Left lung (tissue), 10 donors: ENCODE data around the gene UBE2I. TPM values are rescaled to one million over a fixed set of nuclear protein-coding genes. Genes with fewer than 3 reads are reported as not detected.

Source experiments
- ATAC-seq: fragments of 200-7000 bp; cut with Tn5 transposase; one replicate; pipeline ENCODE4 v1.9.1; 2020; ENCODE audit warnings: moderate library complexity
- DNase-seq, 4 donors: peaks; one replicate each; pipeline ENCODE4 v3.0.0-alpha.2; 2013 to 2020
- H3K27ac ChIP-seq, 2 donors: fragments of 200-600 bp; sonication (generic) in 1 of 2; one replicate each; pipeline versions ENCODE4 v1.5.0 to v1.8.0; 2020 to 2021
- H3K27me3 ChIP-seq, 2 donors: fragments of 200-600 bp; sonication (generic) in 1 of 2; one replicate each; pipeline versions ENCODE4 v1.5.0 to v1.8.0; 2020 to 2021
- H3K36me3 ChIP-seq, 2 donors: fragments of 200-600 bp; sonication (generic) in 1 of 2; one replicate each; pipeline versions ENCODE4 v1.5.0 to v1.8.0; 2020 to 2021
- H3K4me1 ChIP-seq, 2 donors: fragments of 200-600 bp; one replicate each; pipeline ENCODE4 v1.8.0; 2021
- H3K4me3 ChIP-seq, 2 donors: fragments of 200-600 bp; sonication (generic) in 1 of 2; one replicate each; pipeline versions ENCODE4 v1.5.0 to v1.8.0; 2020 to 2021; ENCODE audit warnings: mild to moderate bottlenecking in 1 of 2
- H3K9me3 ChIP-seq, 2 donors: fragments of 200-600 bp; sonication (generic) in 1 of 2; one replicate each; pipeline versions ENCODE4 v1.5.0 to v1.8.0; 2020 to 2021
- intact Hi-C, 2 donors: fragments of 100-400 bp; cut with DNase I; formaldehyde crosslinking; loops; one replicate each; pipeline versions ENCODE4 v1.11.2 to v1.14.2; 2022
- polyA plus RNA-seq, 6 donors: library from polyadenylated mRNA; unstranded; fragments of 120-200 nt; gene quantifications; one replicate each; pipeline ENCODE4 v1.2.1, GENCODE V29; 2013; ENCODE audit not compliant: insufficient read length in 6 of 6
- total RNA-seq, 2 donors: library from RNA; stranded (reverse); fragmentation: NEBNext Ultra II Directional; extraction: Animal tissue kit (Norgen Biotek cat#: 25700); gene quantifications; one replicate each; pipeline ENCODE4 v1.2.1, GENCODE V29; 2021
- TF ChIP-seq, protein P1 (sequence below), 2 donors: fragments of 200-600 bp; sonication (generic) in 1 of 2; IDR thresholded peaks; one replicate each; pipeline versions ENCODE4 v1.5.0 to v1.8.0; 2021; ENCODE audit warnings: antibody characterized with exemption in 2 of 2
- donor health status: DM: no; HTN: yes; CAD: no.
- donor health status: DM: no; HTN: no; CAD: no.

UBE2I gene
- total and polyA plus RNA-seq, 8 donors, result 89.0 to 188 (median 142) TPM

DNA sequence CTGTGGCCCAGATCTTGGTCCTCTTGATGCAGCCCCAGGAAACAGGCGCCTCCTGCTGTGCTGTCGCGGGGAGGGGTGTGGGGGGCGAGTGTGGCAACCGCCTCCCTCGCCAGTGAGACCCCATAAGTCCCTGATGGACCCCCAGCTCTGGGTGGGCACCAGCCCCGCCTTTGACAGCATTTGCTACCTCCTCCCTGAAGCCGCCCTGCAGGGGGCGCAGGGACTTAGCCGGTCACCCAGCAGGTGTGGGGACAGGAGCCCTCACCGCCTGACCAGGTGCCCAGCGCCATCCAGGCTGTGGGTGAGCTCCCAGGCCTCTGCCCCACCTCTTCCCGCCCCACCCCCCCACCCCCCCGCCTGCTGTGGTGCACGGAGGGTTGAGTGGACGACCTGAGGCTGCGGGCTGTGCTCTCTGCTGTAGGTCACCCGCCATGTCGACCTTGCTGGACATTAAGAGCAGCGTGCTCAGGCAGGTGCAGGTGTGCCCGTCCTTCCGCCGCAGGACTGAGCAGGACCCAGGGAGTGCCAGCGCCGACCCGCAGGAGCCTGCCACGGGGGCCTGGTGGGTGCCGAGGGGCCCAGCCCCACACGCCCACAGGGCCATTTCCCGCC is 28.8 kb downstream of the UBE2I start:
- TF ChIP-seq, protein P1, sequence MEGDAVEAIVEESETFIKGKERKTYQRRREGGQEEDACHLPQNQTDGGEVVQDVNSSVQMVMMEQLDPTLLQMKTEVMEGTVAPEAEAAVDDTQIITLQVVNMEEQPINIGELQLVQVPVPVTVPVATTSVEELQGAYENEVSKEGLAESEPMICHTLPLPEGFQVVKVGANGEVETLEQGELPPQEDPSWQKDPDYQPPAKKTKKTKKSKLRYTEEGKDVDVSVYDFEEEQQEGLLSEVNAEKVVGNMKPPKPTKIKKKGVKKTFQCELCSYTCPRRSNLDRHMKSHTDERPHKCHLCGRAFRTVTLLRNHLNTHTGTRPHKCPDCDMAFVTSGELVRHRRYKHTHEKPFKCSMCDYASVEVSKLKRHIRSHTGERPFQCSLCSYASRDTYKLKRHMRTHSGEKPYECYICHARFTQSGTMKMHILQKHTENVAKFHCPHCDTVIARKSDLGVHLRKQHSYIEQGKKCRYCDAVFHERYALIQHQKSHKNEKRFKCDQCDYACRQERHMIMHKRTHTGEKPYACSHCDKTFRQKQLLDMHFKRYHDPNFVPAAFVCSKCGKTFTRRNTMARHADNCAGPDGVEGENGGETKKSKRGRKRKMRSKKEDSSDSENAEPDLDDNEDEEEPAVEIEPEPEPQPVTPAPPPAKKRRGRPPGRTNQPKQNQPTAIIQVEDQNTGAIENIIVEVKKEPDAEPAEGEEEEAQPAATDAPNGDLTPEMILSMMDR (IDR thresholded peaks at IDR 0.05), result peak; percentile 12 to 30
- intact Hi-C loops, result no loop called here
- Histone ChIP-seq H3K27me3 (peaks cover 19 to 43% of the 10 kb centered on the region in 2 donors), H3K36me3 (no peaks in the 10 kb centered on the region), H3K27ac (no peak overlapping the region), H3K9me3 (no peaks in the 10 kb centered on the region), H3K4me3 (no peak overlapping the region), H3K4me1 (peaks cover 9 to 25% of the 10 kb centered on the region in 2 donors)
- peak in 1 of 4 donors; percentile 37 for DNase-seq
- ATAC-seq, result no peak

DNA sequence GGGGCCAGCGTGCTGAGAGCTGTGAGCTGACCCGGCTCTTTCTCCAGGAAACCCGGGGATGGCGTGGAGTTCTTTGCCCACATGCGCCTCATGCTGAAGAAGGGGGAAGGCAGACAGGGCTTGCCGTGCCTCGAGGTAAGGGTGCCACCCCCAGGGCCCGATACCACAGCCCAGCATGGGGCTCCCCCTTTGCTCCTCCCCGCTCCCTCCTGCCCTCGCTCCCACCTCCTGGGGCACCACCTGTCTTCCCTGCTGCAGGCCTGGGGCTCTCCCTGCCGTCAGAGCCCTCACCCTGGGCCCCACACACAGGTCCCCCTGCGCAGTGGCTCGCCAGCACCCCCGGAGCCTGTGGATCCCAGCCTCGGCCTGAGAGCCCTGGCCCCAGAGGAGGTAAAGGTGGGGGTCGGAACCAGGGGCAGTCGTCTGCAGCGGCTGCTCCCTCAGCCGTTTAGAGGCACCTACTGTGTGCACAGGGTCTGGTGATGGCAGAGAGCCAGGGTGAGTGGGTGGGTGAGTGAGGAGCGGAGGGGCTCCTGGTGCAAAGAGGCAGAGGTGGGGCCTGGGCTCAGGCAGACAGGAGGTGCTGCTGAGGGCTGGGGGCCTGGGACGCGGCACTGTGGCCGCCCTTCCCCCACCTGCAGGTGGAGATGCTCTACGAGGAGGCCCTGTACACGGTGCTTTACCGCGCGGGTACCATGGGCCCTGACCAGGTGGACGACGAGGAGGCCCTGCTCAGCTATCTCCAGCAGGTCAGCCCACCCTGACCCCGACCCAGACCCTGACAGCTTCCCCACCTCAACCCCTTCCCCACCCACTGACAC is 29.6 kb downstream of the UBE2I start:
- TF ChIP-seq, protein P1 (IDR thresholded peaks at IDR 0.05), result no peak
- intact Hi-C loops, result no loop called here

DNA sequence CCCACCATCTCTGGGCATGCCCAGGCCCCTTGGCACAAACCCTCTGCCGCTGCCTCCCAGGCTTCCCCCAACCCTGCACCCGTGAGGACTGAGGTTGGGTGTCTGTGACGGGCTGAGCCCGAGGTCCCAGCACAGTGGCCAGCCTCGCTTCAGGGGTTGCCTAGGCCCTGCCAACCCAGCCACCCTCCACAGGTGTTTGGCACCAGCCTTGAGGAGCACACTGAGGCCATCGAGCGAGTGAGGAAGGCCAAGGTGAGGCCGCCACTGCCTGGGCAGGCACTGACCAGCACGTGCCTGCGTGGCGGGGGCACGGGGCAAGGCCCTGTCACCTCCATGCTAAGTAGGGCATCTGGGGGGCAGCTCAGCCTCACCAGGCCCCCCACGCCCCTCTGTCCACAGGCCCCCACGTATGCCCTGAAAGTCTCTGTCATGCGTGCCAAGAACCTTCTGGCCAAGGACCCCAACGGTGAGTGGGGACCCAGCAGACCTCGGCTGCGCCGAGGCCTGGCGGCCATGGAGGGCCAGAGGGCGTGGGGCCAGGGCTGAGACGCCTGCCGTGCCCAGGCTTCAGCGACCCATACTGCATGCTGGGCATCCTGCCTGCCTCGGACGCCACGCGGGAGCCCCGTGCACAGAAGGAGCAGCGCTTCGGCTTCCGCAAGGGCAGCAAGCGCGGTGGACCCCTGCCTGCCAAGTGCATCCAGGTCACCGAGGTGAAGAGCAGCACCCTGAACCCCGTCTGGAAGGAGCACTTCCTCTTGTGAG is 31.5 kb downstream of the UBE2I start:
- DNase-seq, result no peak

More for the DNA sequence above, 29.6 kb downstream of the UBE2I start:
- Histone ChIP-seq H3K4me1 (peaks cover 4 to 24% of the 10 kb centered on the region in 2 donors), H3K9me3 (no peaks in the 10 kb centered on the region), H3K36me3 (no peaks in the 10 kb centered on the region), H3K27me3 (peaks cover 11 to 34% of the 10 kb centered on the region in 2 donors), H3K4me3 (no peak overlapping the region), H3K27ac (no peak overlapping the region)
- ATAC-seq (no peak), DNase-seq (no peak)

DNA sequence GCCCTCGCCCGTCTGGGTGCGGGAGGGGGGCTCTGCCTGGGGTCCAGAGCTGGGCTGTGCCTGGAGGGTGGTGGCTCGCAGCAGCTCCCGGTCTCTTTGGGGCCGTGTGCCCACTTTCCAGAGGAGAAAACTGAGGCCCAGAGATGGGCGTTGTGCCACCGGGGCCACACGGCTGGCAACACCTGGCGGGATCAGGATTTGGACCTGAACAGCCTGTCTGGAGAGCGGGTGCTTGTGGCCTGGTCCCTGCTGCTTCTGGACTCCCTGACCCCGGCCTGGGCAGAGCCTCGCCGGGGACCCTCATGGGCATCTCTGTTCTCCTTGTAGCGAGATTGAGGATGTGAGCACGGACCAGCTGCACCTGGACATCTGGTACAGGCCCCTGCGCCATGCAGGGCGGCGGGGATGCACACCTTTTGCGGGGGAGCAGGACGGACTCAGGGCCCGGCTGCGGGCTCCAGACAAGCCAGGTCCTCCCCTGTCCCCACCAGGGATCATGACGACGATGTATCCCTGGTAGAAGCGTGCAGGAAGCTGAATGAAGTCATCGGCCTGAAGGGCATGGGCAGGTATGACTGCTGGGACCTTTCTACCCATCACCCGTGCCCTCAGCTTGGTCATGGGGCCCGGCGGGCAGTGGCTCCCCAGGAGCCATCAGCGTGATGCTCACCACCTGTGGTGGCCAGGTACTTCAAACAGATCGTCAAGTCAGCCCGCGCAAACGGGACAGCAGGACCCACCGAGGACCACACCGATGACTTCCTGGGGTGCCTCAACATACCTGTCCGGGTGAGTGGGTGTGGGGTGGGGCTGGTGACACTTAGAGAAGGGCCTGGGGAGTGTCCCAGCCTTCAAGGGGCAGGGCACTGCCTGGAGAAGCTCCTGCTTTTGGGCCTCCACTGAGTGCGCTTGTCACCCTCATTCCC is 32.3 kb downstream of the UBE2I start:
- TF ChIP-seq, protein P1 (IDR thresholded peaks at IDR 0.05), result no peak
- Histone ChIP-seq H3K4me1 (peaks cover 4 to 18% of the 10 kb centered on the region in 2 donors), H3K27ac (no peak overlapping the region), H3K27me3 (peaks cover 0 to 7% of the 10 kb centered on the region in 2 donors), H3K4me3 (no peak overlapping the region), H3K9me3 (no peaks in the 10 kb centered on the region), H3K36me3 (no peaks in the 10 kb centered on the region)
- intact Hi-C loops, result no loop called here
- ATAC-seq (no peak), DNase-seq (no peak)

More for the DNA sequence above, 31.5 kb downstream of the UBE2I start:
- no peak for ATAC-seq
- Histone ChIP-seq H3K4me1 (peaks cover 4 to 18% of the 10 kb centered on the region in 2 donors), H3K4me3 (no peak overlapping the region), H3K36me3 (no peaks in the 10 kb centered on the region), H3K27me3 (peaks cover 0 to 16% of the 10 kb centered on the region in 2 donors), H3K9me3 (no peaks in the 10 kb centered on the region), H3K27ac (no peak overlapping the region)
- TF ChIP-seq, protein P1 (IDR thresholded peaks at IDR 0.05), result no peak
- intact Hi-C loops, result no loop called here
